Colon (tissue), 2 donors: ENCODE results near the gene VARS1.

ENCODE experiments used
- FAIRE-seq: peaks from 2 replicates; lab custom pipeline; 2012; peaks lifted over from hg19 to GRCh38; lab: Jason Lieb, UNC
- donor health status: control.
- donor health status: control.

Gene VARS1

GRCh38 chr6:31769684-31770371 is 25.7 kb downstream of the VARS1 start:
- FAIRE-seq, result no peak

GRCh38 chr6:31768363-31769257 is 26.9 kb downstream of the VARS1 start:
- no peak for FAIRE-seq

GRCh38 chr6:31767096-31767645 is 28.4 kb downstream of the VARS1 start:
- FAIRE-seq, result no peak

- no peak for FAIRE-seq
Measured at GRCh38 chr6:31765910-31766794, 29.4 kb downstream of the VARS1 start.

- no peak for FAIRE-seq
Measured at GRCh38 chr6:31765559-31765909, 30.0 kb downstream of the VARS1 start.

- no peak for FAIRE-seq
Measured at GRCh38 chr6:31764198-31764597, 31.4 kb downstream of the VARS1 start.

GRCh38 chr6:31763619-31763940 is 32.0 kb downstream of the VARS1 start:
- no peak for FAIRE-seq

- FAIRE-seq, result no peak
Measured at GRCh38 chr6:31762878-31763618, 32.5 kb downstream of the VARS1 start.

GRCh38 chr6:31762356-31762755 is 33.2 kb downstream of the VARS1 start, which contains the start of gene SAPCD1:
Gene SAPCD1, plus strand, starts transcription at chr6:31762656. Its CDS starts 399 bp downstream, at chr6:31763055.
- no peak for FAIRE-seq

GRCh38 chr6:31761343-31761742 is 34.2 kb downstream of the VARS1 start:
- FAIRE-seq, result no peak

- FAIRE-seq, result no peak
Measured at GRCh38 chr6:31760790-31761189, 34.8 kb downstream of the VARS1 start.

GRCh38 chr6:31758281-31758680 is 37.3 kb downstream of the VARS1 start:
- FAIRE-seq, result no peak

- FAIRE-seq, result no peak
Measured at GRCh38 chr6:31752739-31753319, 42.7 kb downstream of the VARS1 start.

- FAIRE-seq, result no peak
Measured at GRCh38 chr6:31750411-31751022, 45.0 kb downstream of the VARS1 start.

- FAIRE-seq, result no peak
Measured at GRCh38 chr6:31749301-31750036, 46.1 kb downstream of the VARS1 start.
